Measurements from ENCODE around the gene PCDH9. TPM values are rescaled to one million over a fixed set of nuclear protein-coding genes. Genes with fewer than 3 reads are reported as not detected.

The PCDH9 gene
- polyA plus RNA-seq, 3 donors = 0.03 TPM; not detected in 1

DNA sequence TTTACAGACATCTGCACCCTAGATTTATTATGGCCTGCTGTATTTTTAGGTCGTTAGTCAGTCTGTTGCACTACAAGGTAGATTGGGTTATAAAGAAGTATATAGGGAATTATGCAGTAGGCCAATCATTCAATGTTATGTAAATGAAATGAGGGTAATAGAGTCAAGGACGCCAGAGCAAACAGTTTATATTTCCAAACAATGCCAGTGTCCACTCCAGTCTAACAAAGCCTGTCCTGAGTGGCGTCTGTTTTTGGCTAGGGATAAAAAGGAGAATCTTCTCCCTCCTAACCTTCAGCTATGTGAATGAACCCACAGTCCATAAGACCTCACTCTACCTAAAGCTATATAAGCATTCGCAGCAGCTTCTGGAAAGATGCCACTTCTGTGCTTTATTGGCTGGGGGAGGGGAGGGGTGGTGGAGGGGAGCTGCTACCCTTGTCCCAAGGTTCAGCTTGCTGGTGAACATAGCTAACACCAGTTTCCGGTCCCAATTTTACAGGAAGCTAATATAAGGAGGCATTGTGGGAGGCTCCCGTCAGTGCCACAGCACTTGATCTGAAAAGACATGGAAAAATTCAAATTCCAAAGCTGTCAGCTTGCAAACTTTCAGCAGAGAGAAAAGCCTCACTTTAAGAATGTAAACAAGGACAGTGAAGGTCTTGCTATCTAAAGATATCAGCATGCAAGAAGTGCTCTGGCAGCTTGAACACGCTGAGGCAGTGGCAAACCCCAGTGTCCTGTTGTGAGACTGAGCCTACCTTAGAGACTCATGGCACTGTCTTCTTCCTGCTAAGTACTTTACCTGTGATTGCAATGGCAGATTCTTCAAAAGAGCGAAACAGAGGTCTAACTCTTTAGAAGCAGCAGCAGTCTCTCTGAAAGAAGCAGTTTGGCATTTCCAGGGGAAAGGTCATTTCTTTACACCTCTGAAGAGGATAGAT is 369.9 kb downstream of the PCDH9 start:
- Histone ChIP-seq H3K4me2 (replicated peaks; ENCODE audit: extremely low read depth, low read length, poor library complexity, severe bottlenecking) (no peak overlapping the region), H3K79me2 (ENCODE audit: insufficient read depth, low read length) (no peaks in the 10 kb centered on the region), H3K36me3 (replicated peaks in 1 of 2; ENCODE audit: control insufficient read depth in 1 of 2, insufficient read depth in 2 of 2, low read length in 2 of 2) (no peaks in the 10 kb centered on the region), H3K27me3 (ENCODE audit: control insufficient read depth in 2 of 2, insufficient read depth in 2 of 2, low read length in 2 of 2) (no peaks in the 10 kb centered on the region), H3K4me1 (ENCODE audit: control insufficient read depth in 1 of 2, insufficient read depth in 2 of 2, low read length in 2 of 2) (no peaks in the 10 kb centered on the region), H3K9me3 (replicated peaks in 1 of 2; ENCODE audit: control insufficient read depth in 1 of 2, insufficient read depth in 1 of 2, low read length in 2 of 2) (no peaks in the 10 kb centered on the region), H2AFZ (ENCODE audit: insufficient read depth, low read depth, low read length, poor library complexity, severe bottlenecking) (no peak overlapping the region), H3K9ac (ENCODE audit: insufficient read depth, low read length, poor library complexity, severe bottlenecking) (no peak overlapping the region), H4K20me1 (ENCODE audit: insufficient read depth, low read length) (no peaks in the 10 kb centered on the region), H3K4me3 (replicated peaks in 1 of 3; ENCODE audit: low read depth in 2 of 3, low read length in 3 of 3) (no peak overlapping the region), H3K27ac (ENCODE audit: low read depth in 1 of 2, low read length in 2 of 2) (no peak overlapping the region)
- Mint-ChIP-seq H3K4me1 (peaks cover 4% of the 10 kb centered on the region), H3K27me3 (ENCODE audit: low read depth in 3 of 3) (no peaks in the 10 kb centered on the region), H3K36me3 (no peaks in the 10 kb centered on the region), H3K4me3 (no peak overlapping the region), H3K27ac (no peak overlapping the region), H3K9me3 (peaks cover 0 to 4% (median 2%) of the 10 kb centered on the region in 7 donors)
- WGBS (ENCODE audit: insufficient coverage) = 98% methylated on average over 3 of the region's 8 CpGs
- no peak for DNase-seq
- TF ChIP-seq, protein P1, sequence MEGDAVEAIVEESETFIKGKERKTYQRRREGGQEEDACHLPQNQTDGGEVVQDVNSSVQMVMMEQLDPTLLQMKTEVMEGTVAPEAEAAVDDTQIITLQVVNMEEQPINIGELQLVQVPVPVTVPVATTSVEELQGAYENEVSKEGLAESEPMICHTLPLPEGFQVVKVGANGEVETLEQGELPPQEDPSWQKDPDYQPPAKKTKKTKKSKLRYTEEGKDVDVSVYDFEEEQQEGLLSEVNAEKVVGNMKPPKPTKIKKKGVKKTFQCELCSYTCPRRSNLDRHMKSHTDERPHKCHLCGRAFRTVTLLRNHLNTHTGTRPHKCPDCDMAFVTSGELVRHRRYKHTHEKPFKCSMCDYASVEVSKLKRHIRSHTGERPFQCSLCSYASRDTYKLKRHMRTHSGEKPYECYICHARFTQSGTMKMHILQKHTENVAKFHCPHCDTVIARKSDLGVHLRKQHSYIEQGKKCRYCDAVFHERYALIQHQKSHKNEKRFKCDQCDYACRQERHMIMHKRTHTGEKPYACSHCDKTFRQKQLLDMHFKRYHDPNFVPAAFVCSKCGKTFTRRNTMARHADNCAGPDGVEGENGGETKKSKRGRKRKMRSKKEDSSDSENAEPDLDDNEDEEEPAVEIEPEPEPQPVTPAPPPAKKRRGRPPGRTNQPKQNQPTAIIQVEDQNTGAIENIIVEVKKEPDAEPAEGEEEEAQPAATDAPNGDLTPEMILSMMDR (IDR thresholded peaks at IDR 0.05) = no peak
- intact Hi-C loops (cut with micrococcal nuclease) = no loop called here

DNA sequence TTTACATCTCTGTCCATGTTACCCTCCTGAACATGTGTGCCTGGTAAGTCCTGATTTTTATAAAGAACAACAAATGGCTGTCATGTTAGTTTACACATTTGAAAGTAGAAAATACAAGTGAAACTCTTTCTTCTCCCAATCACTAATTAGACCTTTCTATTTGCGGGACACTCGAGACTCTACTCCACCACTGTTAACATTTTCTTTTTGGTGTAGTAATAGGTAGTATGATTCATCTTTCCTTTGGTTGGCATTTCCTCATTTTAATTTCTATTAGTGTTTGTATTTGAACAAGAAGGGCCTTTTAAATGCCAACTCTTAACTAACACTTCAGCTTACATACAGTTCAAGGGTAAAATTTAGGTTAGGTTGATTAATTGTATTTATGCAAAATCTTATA is 371.1 kb downstream of the PCDH9 start:
- Histone ChIP-seq H3K9me3 (replicated peaks in 1 of 2; ENCODE audit: control insufficient read depth in 1 of 2, insufficient read depth in 1 of 2, low read length in 2 of 2) (no peaks in the 10 kb centered on the region), H3K9ac (ENCODE audit: insufficient read depth, low read length, poor library complexity, severe bottlenecking) (no peak overlapping the region), H2AFZ (ENCODE audit: insufficient read depth, low read depth, low read length, poor library complexity, severe bottlenecking) (no peak overlapping the region), H3K4me2 (replicated peaks; ENCODE audit: extremely low read depth, low read length, poor library complexity, severe bottlenecking) (no peak overlapping the region), H4K20me1 (ENCODE audit: insufficient read depth, low read length) (no peaks in the 10 kb centered on the region), H3K36me3 (replicated peaks in 1 of 2; ENCODE audit: control insufficient read depth in 1 of 2, insufficient read depth in 2 of 2, low read length in 2 of 2) (no peaks in the 10 kb centered on the region), H3K4me1 (ENCODE audit: control insufficient read depth in 1 of 2, insufficient read depth in 2 of 2, low read length in 2 of 2) (no peaks in the 10 kb centered on the region), H3K79me2 (ENCODE audit: insufficient read depth, low read length) (no peaks in the 10 kb centered on the region), H3K27me3 (ENCODE audit: control insufficient read depth in 2 of 2, insufficient read depth in 2 of 2, low read length in 2 of 2) (no peaks in the 10 kb centered on the region), H3K4me3 (replicated peaks in 1 of 3; ENCODE audit: low read depth in 2 of 3, low read length in 3 of 3) (no peak overlapping the region), H3K27ac (ENCODE audit: low read depth in 1 of 2, low read length in 2 of 2) (no peak overlapping the region)
- DNase-seq = no peak
- TF ChIP-seq, protein P1 (IDR thresholded peaks at IDR 0.05) = no peak
- WGBS (ENCODE audit: insufficient coverage) = no CpG with 5 or more reads among the region's 2 CpGs
- Mint-ChIP-seq H3K36me3 (no peaks in the 10 kb centered on the region), H3K27me3 (ENCODE audit: low read depth in 3 of 3) (no peaks in the 10 kb centered on the region), H3K4me3 (peak overlapping the region in 1 of 2 donors; percentile 3), H3K27ac (no peak overlapping the region), H3K4me1 (peaks cover 4% of the 10 kb centered on the region), H3K9me3 (peaks cover 0 to 4% (median 2%) of the 10 kb centered on the region in 7 donors)
- intact Hi-C loops (cut with micrococcal nuclease) = no loop called here
